PFSK-1 (cell line): ENCODE measurements around the gene LCOR. TPM values are rescaled to one million over a fixed set of nuclear protein-coding genes. Genes with fewer than 3 reads are reported as not detected.

Experiments used
- FOXP2 ChIP-seq: optimal IDR thresholded peaks from 2 replicates; pipeline ENCODE3; 2011; ENCODE audit warnings: borderline replicate concordance, control low read depth, inconsistent platforms; ENCODE audit not compliant: insufficient read depth; ENCODE audit errors: extremely low read length, extremely low read depth
- POLR2AphosphoS5 ChIP-seq: IDR thresholded peaks from 2 replicates; pipeline ENCODE4 v1.6.1; 2012; ENCODE audit warnings: low read depth, mild to moderate bottlenecking, control low read depth, low read length, moderate library complexity
- SIN3A ChIP-seq: IDR thresholded peaks from 2 replicates; pipeline ENCODE4 v1.6.1; 2012; ENCODE audit warnings: mild to moderate bottlenecking, low read length, moderate library complexity, borderline replicate concordance; ENCODE audit not compliant: insufficient read depth
- TAF1 ChIP-seq: IDR thresholded peaks from 2 replicates; pipeline ENCODE4 v1.6.1; 2012; ENCODE audit warnings: low read length, control low read depth, borderline replicate concordance; ENCODE audit not compliant: insufficient read depth
- polyA plus RNA-seq: library from polyadenylated mRNA; unstranded; fragments of >200 nt; gene quantifications from one replicate; pipeline ENCODE4 v1.2.1, GENCODE V29; 2012; ENCODE audit warnings: low read depth, missing spikeins; ENCODE audit not compliant: insufficient read length
- TF ChIP-seq, protein P1 (sequence below), 2 experiments: IDR thresholded peaks; 2 replicates each; pipeline versions ENCODE4 v1.6.1 to v1.8.0; 2011 to 2012; ENCODE audit warnings: low read depth in 2 of 2, low read length in 2 of 2, control low read depth in 1 of 2, inconsistent platforms in 1 of 2, mild to moderate bottlenecking in 1 of 2, moderate library complexity in 1 of 2; ENCODE audit not compliant: insufficient read depth in 1 of 2

Gene LCOR
- 5.2 TPM for polyA plus RNA-seq

- TF ChIP-seq POLR2AphosphoS5, result peak; percentile 55; the same call in 1 of the 2 replicates
- peak; percentile 51 for TF ChIP-seq FOXP2
- TF ChIP-seq SIN3A, result no peak
- peak; percentile 54; the same call in 1 of the 2 replicates for TF ChIP-seq TAF1
- TF ChIP-seq, protein P1, sequence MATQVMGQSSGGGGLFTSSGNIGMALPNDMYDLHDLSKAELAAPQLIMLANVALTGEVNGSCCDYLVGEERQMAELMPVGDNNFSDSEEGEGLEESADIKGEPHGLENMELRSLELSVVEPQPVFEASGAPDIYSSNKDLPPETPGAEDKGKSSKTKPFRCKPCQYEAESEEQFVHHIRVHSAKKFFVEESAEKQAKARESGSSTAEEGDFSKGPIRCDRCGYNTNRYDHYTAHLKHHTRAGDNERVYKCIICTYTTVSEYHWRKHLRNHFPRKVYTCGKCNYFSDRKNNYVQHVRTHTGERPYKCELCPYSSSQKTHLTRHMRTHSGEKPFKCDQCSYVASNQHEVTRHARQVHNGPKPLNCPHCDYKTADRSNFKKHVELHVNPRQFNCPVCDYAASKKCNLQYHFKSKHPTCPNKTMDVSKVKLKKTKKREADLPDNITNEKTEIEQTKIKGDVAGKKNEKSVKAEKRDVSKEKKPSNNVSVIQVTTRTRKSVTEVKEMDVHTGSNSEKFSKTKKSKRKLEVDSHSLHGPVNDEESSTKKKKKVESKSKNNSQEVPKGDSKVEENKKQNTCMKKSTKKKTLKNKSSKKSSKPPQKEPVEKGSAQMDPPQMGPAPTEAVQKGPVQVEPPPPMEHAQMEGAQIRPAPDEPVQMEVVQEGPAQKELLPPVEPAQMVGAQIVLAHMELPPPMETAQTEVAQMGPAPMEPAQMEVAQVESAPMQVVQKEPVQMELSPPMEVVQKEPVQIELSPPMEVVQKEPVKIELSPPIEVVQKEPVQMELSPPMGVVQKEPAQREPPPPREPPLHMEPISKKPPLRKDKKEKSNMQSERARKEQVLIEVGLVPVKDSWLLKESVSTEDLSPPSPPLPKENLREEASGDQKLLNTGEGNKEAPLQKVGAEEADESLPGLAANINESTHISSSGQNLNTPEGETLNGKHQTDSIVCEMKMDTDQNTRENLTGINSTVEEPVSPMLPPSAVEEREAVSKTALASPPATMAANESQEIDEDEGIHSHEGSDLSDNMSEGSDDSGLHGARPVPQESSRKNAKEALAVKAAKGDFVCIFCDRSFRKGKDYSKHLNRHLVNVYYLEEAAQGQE (IDR thresholded peaks at IDR 0.05; ENCODE audit: insufficient read depth in 1 of 2, low read depth in 2 of 2, low read length in 2 of 2), result no peak
These were observed at the start of gene LCOR for GRCh38 chr10:96831867-96832720. Gene LCOR (plus strand): TSS chr10:96832298. CDS start chr10:96949058, 116,760 bp downstream.

- no peak for TF ChIP-seq FOXP2
- TF ChIP-seq, protein P1 (IDR thresholded peaks at IDR 0.05; ENCODE audit: insufficient read depth in 1 of 2, low read depth in 2 of 2, low read length in 2 of 2), result no peak
- TF ChIP-seq POLR2AphosphoS5, result no peak
- TF ChIP-seq TAF1, result no peak
- TF ChIP-seq SIN3A, result no peak
These were observed 47.8 kb upstream of the LCOR start for GRCh38 chr10:96784253-96784652.

DNA sequence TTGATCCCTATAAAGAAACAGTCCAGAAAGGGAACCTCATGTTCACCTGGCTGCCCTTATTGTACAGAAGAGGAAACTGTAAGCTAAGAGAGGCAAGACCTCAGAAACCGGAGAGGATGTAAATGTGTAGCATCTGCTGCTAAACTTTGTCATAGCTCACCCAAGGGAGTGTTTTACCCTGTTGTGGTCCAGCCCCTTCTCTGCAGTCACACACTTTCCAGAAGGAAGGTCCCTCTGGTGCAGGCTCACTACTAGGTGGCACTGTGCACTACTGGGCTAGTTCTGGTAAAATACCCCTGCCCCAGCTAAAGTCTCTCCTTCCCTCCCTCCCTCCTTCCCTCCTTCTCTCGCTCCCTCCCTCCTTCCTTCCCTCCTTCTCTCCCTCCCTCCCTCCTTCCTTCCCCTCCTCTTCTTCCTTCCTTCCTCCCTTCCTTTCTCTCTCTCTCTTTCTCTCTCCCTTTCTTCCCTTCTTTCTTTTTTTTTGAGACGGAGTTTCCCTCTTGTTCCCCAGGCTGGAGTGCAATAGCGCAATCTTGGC, 42.5 kb upstream of the LCOR start:
- TF ChIP-seq, protein P1 (IDR thresholded peaks at IDR 0.05; ENCODE audit: insufficient read depth in 1 of 2, low read depth in 2 of 2, low read length in 2 of 2), result no peak
- TF ChIP-seq POLR2AphosphoS5 (no peak), TAF1 (no peak), SIN3A (no peak), FOXP2 (no peak)

DNA sequence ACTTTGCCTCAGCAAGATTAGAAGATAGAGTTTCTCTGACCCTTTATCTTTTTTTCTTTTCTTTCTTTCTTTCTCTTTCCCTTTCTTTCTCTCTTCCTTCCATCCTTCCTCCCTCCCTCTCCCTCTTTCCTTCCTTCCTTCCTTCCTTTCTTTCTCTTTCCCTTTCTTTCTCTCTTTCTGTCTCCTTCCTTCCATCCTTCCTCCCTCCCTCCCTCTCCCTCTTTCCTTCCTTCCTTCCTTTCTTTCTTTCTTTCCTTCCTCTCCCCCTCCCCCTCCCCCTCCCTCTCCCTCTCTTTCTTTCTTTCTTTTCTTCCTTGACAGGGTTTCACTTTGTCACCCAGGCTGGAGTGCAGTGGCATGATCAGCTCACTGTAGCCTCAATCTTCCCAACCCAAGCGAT, 40.2 kb upstream of the LCOR start:
- TF ChIP-seq SIN3A (no peak), TAF1 (no peak), FOXP2 (no peak), POLR2AphosphoS5 (no peak)
- TF ChIP-seq, protein P1 (IDR thresholded peaks at IDR 0.05; ENCODE audit: insufficient read depth in 1 of 2, low read depth in 2 of 2, low read length in 2 of 2), result no peak
